ENCODE measurements around the gene TTN.

TTN gene

GRCh38 chr2:178733975-178734374 lies 73.2 kb downstream of the TTN start:
- H3K36me3 ChIP-seq (ENCODE audit: insufficient read depth, low read length), result no peaks in the 10 kb centered on the region; the same call in 1 of the 2 replicates
- 91% methylated on average over 2 of the region's 2 CpGs for WGBS
- H3K27ac ChIP-seq (ENCODE audit: low read depth, low read length), result no peak overlapping the region
- no peaks in the 10 kb centered on the region for H3K4me1 ChIP-seq (ENCODE audit: insufficient read depth, low read length)
- H3K27me3 ChIP-seq (ENCODE audit: insufficient read depth, low read length), result no peaks in the 10 kb centered on the region
- H3K9ac ChIP-seq (ENCODE audit: low read depth, low read length), result no peak overlapping the region
- no peaks in the 10 kb centered on the region for H3K9me3 ChIP-seq (ENCODE audit: insufficient read depth, low read depth, low read length)
- H3K4me3 ChIP-seq (ENCODE audit: low read length), result no peak overlapping the region

- H3K9me3 ChIP-seq (ENCODE audit: insufficient read depth, low read depth, low read length), result no peaks in the 10 kb centered on the region
- H3K27ac ChIP-seq (ENCODE audit: low read depth, low read length), result no peak overlapping the region
- H3K4me1 ChIP-seq (ENCODE audit: insufficient read depth, low read length), result no peaks in the 10 kb centered on the region
- H3K36me3 ChIP-seq (ENCODE audit: insufficient read depth, low read length), result no peaks in the 10 kb centered on the region; the same call in 1 of the 2 replicates
- no peak overlapping the region for H3K9ac ChIP-seq (ENCODE audit: low read depth, low read length)
- 100% methylated on average over 3 of the region's 3 CpGs for whole genome bisulfite sequencing
- H3K4me3 ChIP-seq (ENCODE audit: low read length), result no peak overlapping the region
- no peaks in the 10 kb centered on the region for H3K27me3 ChIP-seq (ENCODE audit: insufficient read depth, low read length)
These were observed 74.3 kb downstream of the TTN start for GRCh38 chr2:178732913-178733312.

GRCh38 chr2:178731300-178731699 lies 75.9 kb downstream of the TTN start:
- 96% methylated on average over 4 of the region's 5 CpGs for WGBS
- no peak overlapping the region for H3K9ac ChIP-seq (ENCODE audit: low read depth, low read length)
- H3K4me3 ChIP-seq (ENCODE audit: low read length), result no peak overlapping the region

GRCh38 chr2:178730049-178730448 lies 77.2 kb downstream of the TTN start:
- Histone ChIP-seq H3K27ac (ENCODE audit: low read depth, low read length) (no peak overlapping the region), H3K4me1 (ENCODE audit: insufficient read depth, low read length) (no peaks in the 10 kb centered on the region), H3K9ac (ENCODE audit: low read depth, low read length) (no peak overlapping the region), H3K36me3 (ENCODE audit: insufficient read depth, low read length) (no peaks in the 10 kb centered on the region; the same call in 1 of the 2 replicates), H3K27me3 (ENCODE audit: insufficient read depth, low read length) (no peaks in the 10 kb centered on the region), H3K4me3 (ENCODE audit: low read length) (no peak overlapping the region), H3K9me3 (ENCODE audit: insufficient read depth, low read depth, low read length) (no peaks in the 10 kb centered on the region)
- 99% methylated on average over 2 of the region's 2 CpGs for WGBS

More at GRCh38 chr2:178731300-178731699, 75.9 kb downstream of the TTN start:
- H3K4me1 ChIP-seq (ENCODE audit: insufficient read depth, low read length), result no peaks in the 10 kb centered on the region
- H3K36me3 ChIP-seq (ENCODE audit: insufficient read depth, low read length), result no peaks in the 10 kb centered on the region; the same call in 1 of the 2 replicates
- H3K9me3 ChIP-seq (ENCODE audit: insufficient read depth, low read depth, low read length), result no peaks in the 10 kb centered on the region
- no peak overlapping the region for H3K27ac ChIP-seq (ENCODE audit: low read depth, low read length)
- no peaks in the 10 kb centered on the region for H3K27me3 ChIP-seq (ENCODE audit: insufficient read depth, low read length)

- no peaks in the 10 kb centered on the region for H3K9me3 ChIP-seq (ENCODE audit: insufficient read depth, low read depth, low read length)
- no peaks in the 10 kb centered on the region for H3K36me3 ChIP-seq (ENCODE audit: insufficient read depth, low read length)
- no peak overlapping the region for H3K4me3 ChIP-seq (ENCODE audit: low read length)
- no peak overlapping the region for H3K9ac ChIP-seq (ENCODE audit: low read depth, low read length)
- no peak overlapping the region for H3K27ac ChIP-seq (ENCODE audit: low read depth, low read length)
- no peaks in the 10 kb centered on the region for H3K27me3 ChIP-seq (ENCODE audit: insufficient read depth, low read length)
- 90% methylated on average over 5 of the region's 5 CpGs for WGBS
- peaks cover 12% of the 10 kb centered on the region; the same call in 1 of the 2 replicates for H3K4me1 ChIP-seq (ENCODE audit: insufficient read depth, low read length)
These were observed 83.4 kb downstream of the TTN start for GRCh38 chr2:178723786-178724346.

- H3K4me1 ChIP-seq (ENCODE audit: insufficient read depth, low read length), result peaks cover 12% of the 10 kb centered on the region; the same call in 1 of the 2 replicates
- H3K4me3 ChIP-seq (ENCODE audit: low read length), result no peak overlapping the region
- H3K9me3 ChIP-seq (ENCODE audit: insufficient read depth, low read depth, low read length), result no peaks in the 10 kb centered on the region
- no peaks in the 10 kb centered on the region for H3K27me3 ChIP-seq (ENCODE audit: insufficient read depth, low read length)
- no peak overlapping the region for H3K9ac ChIP-seq (ENCODE audit: low read depth, low read length)
- no peak overlapping the region for H3K27ac ChIP-seq (ENCODE audit: low read depth, low read length)
- H3K36me3 ChIP-seq (ENCODE audit: insufficient read depth, low read length), result no peaks in the 10 kb centered on the region
- WGBS, result 81% methylated on average over 3 of the region's 3 CpGs
These were observed 84.9 kb downstream of the TTN start for GRCh38 chr2:178722296-178722695.

- no peaks in the 10 kb centered on the region for H3K27me3 ChIP-seq (ENCODE audit: insufficient read depth, low read length)
- H3K36me3 ChIP-seq (ENCODE audit: insufficient read depth, low read length), result no peaks in the 10 kb centered on the region
- H3K9me3 ChIP-seq (ENCODE audit: insufficient read depth, low read depth, low read length), result no peaks in the 10 kb centered on the region
- H3K9ac ChIP-seq (ENCODE audit: low read depth, low read length), result no peak overlapping the region
- H3K4me1 ChIP-seq (ENCODE audit: insufficient read depth, low read length), result peaks cover 12% of the 10 kb centered on the region; the same call in 1 of the 2 replicates
- H3K4me3 ChIP-seq (ENCODE audit: low read length), result no peak overlapping the region
- H3K27ac ChIP-seq (ENCODE audit: low read depth, low read length), result no peak overlapping the region
- 91% methylated on average over 9 of the region's 9 CpGs for WGBS
These were observed 88.2 kb downstream of the TTN start for GRCh38 chr2:178718988-178719387.

- Histone ChIP-seq H3K36me3 (ENCODE audit: insufficient read depth, low read length) (no peaks in the 10 kb centered on the region), H3K4me1 (ENCODE audit: insufficient read depth, low read length) (peaks cover 12% of the 10 kb centered on the region; the same call in 1 of the 2 replicates), H3K4me3 (ENCODE audit: low read length) (no peak overlapping the region), H3K27ac (ENCODE audit: low read depth, low read length) (no peak overlapping the region), H3K27me3 (ENCODE audit: insufficient read depth, low read length) (no peaks in the 10 kb centered on the region), H3K9ac (ENCODE audit: low read depth, low read length) (no peak overlapping the region), H3K9me3 (ENCODE audit: insufficient read depth, low read depth, low read length) (no peaks in the 10 kb centered on the region)
- 93% methylated on average over 2 of the region's 2 CpGs for WGBS
These were observed 88.9 kb downstream of the TTN start for GRCh38 chr2:178718283-178718682.

GRCh38 chr2:178716394-178716793 lies 90.8 kb downstream of the TTN start:
- Histone ChIP-seq H3K36me3 (ENCODE audit: insufficient read depth, low read length) (no peaks in the 10 kb centered on the region), H3K9ac (ENCODE audit: low read depth, low read length) (no peak overlapping the region), H3K27me3 (ENCODE audit: insufficient read depth, low read length) (no peaks in the 10 kb centered on the region), H3K27ac (ENCODE audit: low read depth, low read length) (no peak overlapping the region), H3K4me1 (ENCODE audit: insufficient read depth, low read length) (no peaks in the 10 kb centered on the region), H3K4me3 (ENCODE audit: low read length) (no peak overlapping the region), H3K9me3 (ENCODE audit: insufficient read depth, low read depth, low read length) (no peaks in the 10 kb centered on the region)
- 97% methylated on average over 2 of the region's 2 CpGs for WGBS

- no peak overlapping the region for H3K9ac ChIP-seq (ENCODE audit: low read depth, low read length)
- no peak overlapping the region for H3K27ac ChIP-seq (ENCODE audit: low read depth, low read length)
- no peaks in the 10 kb centered on the region for H3K9me3 ChIP-seq (ENCODE audit: insufficient read depth, low read depth, low read length)
- H3K36me3 ChIP-seq (ENCODE audit: insufficient read depth, low read length), result no peaks in the 10 kb centered on the region
- 95% methylated on average over 6 of the region's 6 CpGs for WGBS
- no peak overlapping the region for H3K4me3 ChIP-seq (ENCODE audit: low read length)
- H3K27me3 ChIP-seq (ENCODE audit: insufficient read depth, low read length), result no peaks in the 10 kb centered on the region
- no peaks in the 10 kb centered on the region for H3K4me1 ChIP-seq (ENCODE audit: insufficient read depth, low read length)
These were observed 91.9 kb downstream of the TTN start for GRCh38 chr2:178715366-178715765.

- WGBS, result 96% methylated on average over 2 of the region's 2 CpGs
- no peak overlapping the region for H3K27ac ChIP-seq (ENCODE audit: low read depth, low read length)
- H3K36me3 ChIP-seq (ENCODE audit: insufficient read depth, low read length), result no peaks in the 10 kb centered on the region
- H3K27me3 ChIP-seq (ENCODE audit: insufficient read depth, low read length), result no peaks in the 10 kb centered on the region
- H3K9me3 ChIP-seq (ENCODE audit: insufficient read depth, low read depth, low read length), result no peaks in the 10 kb centered on the region
- no peak overlapping the region for H3K9ac ChIP-seq (ENCODE audit: low read depth, low read length)
- H3K4me3 ChIP-seq (ENCODE audit: low read length), result no peak overlapping the region
- H3K4me1 ChIP-seq (ENCODE audit: insufficient read depth, low read length), result no peaks in the 10 kb centered on the region
These were observed 99.7 kb downstream of the TTN start for GRCh38 chr2:178707476-178707875.

- H3K27me3 ChIP-seq (ENCODE audit: insufficient read depth, low read length), result no peaks in the 10 kb centered on the region
- WGBS, result 93% methylated on average over 5 of the region's 5 CpGs
- no peaks in the 10 kb centered on the region for H3K4me1 ChIP-seq (ENCODE audit: insufficient read depth, low read length)
- H3K4me3 ChIP-seq (ENCODE audit: low read length), result no peak overlapping the region
- H3K36me3 ChIP-seq (ENCODE audit: insufficient read depth, low read length), result no peaks in the 10 kb centered on the region
- H3K27ac ChIP-seq (ENCODE audit: low read depth, low read length), result no peak overlapping the region
- no peak overlapping the region for H3K9ac ChIP-seq (ENCODE audit: low read depth, low read length)
- no peaks in the 10 kb centered on the region for H3K9me3 ChIP-seq (ENCODE audit: insufficient read depth, low read depth, low read length)
These were observed 102.3 kb downstream of the TTN start for GRCh38 chr2:178704876-178705275.

All from HUES64 (cell line).